Fibroblast of lung (primary cell): Measurements from ENCODE around the gene GREM2.

ENCODE experiments used
- CTCF ChIP-seq, 2 donors: IDR thresholded peaks in 1 of 2; conservative IDR thresholded peaks in 1 of 2; 1 replicate in 1 of 2; 2 replicates in 1 of 2; pipeline ENCODE4 v1.5.1; 2011 to 2012; ENCODE audit warnings: low read length in 2 of 2, control low read depth in 1 of 2, inconsistent platforms in 1 of 2, low read depth in 1 of 2, mild to moderate bottlenecking in 1 of 2
- EZH2 ChIP-seq: IDR thresholded peaks from 2 replicates; pipeline ENCODE4 v1.5.1; 2012; ENCODE audit warnings: low read length, control low read depth, mild to moderate bottlenecking; ENCODE audit errors: missing control alignments

- TF ChIP-seq CTCF (conservative IDR thresholded peaks at IDR 0.05 in 1 of 2, IDR thresholded peaks at IDR 0.05 in 1 of 2; ENCODE audit: low read depth in 1 of 2, low read length in 2 of 2) (no peak), EZH2 (no peak)
Observed at GRCh38 chr1:240539769-240540414, 72.1 kb downstream of the GREM2 start.
